ENCODE results near the gene CTCF.

The CTCF gene

GRCh38 chr16:67636713-67637112 is 74.4 kb downstream of the CTCF start:
- no peak for DNase-seq (ENCODE audit: low read depth)
- no peak overlapping the region for H3K4me3 ChIP-seq (ENCODE audit: low read length)
- no peak for TF ChIP-seq CTCF (conservative IDR thresholded peaks at IDR 0.05; ENCODE audit: low read depth, low read length)

- no peak overlapping the region for H3K4me3 ChIP-seq (ENCODE audit: low read length)
- no peak for TF ChIP-seq CTCF (conservative IDR thresholded peaks at IDR 0.05; ENCODE audit: low read depth, low read length)
- DNase-seq (ENCODE audit: low read depth) = no peak
Measured at GRCh38 chr16:67637625-67638024, 75.3 kb downstream of the CTCF start.

GRCh38 chr16:67641779-67642708 is 79.7 kb downstream of the CTCF start:
- DNase-seq (ENCODE audit: low read depth) = no peak
- TF ChIP-seq CTCF (conservative IDR thresholded peaks at IDR 0.05; ENCODE audit: low read depth, low read length) = no peak
- H3K4me3 ChIP-seq (ENCODE audit: low read length) = no peak overlapping the region

- no peak for TF ChIP-seq CTCF (conservative IDR thresholded peaks at IDR 0.05; ENCODE audit: low read depth, low read length)
- no peak overlapping the region for H3K4me3 ChIP-seq (ENCODE audit: low read length)
- DNase-seq (ENCODE audit: low read depth) = no peak
Measured at GRCh38 chr16:67644038-67644437, 81.7 kb downstream of the CTCF start.

- no peak overlapping the region for H3K4me3 ChIP-seq (ENCODE audit: low read length)
- DNase-seq (ENCODE audit: low read depth) = no peak
Measured at GRCh38 chr16:67645397-67646121, 83.2 kb downstream of the CTCF start.

GRCh38 chr16:67647111-67647651 is 84.9 kb downstream of the CTCF start:
- H3K4me3 ChIP-seq (ENCODE audit: low read length) = no peak overlapping the region
- no peak for DNase-seq (ENCODE audit: low read depth)
- no peak for TF ChIP-seq CTCF (conservative IDR thresholded peaks at IDR 0.05; ENCODE audit: low read depth, low read length)

More at GRCh38 chr16:67645397-67646121, 83.2 kb downstream of the CTCF start:
- TF ChIP-seq CTCF (conservative IDR thresholded peaks at IDR 0.05; ENCODE audit: low read depth, low read length) = no peak
